Stimulated activated CD4-positive, alpha-beta T cell treated with anti-CD3 and anti-CD28 coated beads, Interleukin-15, amount 100 ng/mL, for 24 hours (primary cell): ENCODE measurements around the gene FBL.
A peak's percentile ranks its signal among the peaks of the same experiment; 100 is the strongest.
"Not testable (repeated sequence)": the region's sequence is repeated elsewhere in the genome, so short reads cannot be mapped to it uniquely, and the experiment has no call there.

Experiments used
- DNase-seq: peaks from one replicate; pipeline ENCODE4 v3.0.0-alpha.2; 2020

Gene FBL

DNA sequence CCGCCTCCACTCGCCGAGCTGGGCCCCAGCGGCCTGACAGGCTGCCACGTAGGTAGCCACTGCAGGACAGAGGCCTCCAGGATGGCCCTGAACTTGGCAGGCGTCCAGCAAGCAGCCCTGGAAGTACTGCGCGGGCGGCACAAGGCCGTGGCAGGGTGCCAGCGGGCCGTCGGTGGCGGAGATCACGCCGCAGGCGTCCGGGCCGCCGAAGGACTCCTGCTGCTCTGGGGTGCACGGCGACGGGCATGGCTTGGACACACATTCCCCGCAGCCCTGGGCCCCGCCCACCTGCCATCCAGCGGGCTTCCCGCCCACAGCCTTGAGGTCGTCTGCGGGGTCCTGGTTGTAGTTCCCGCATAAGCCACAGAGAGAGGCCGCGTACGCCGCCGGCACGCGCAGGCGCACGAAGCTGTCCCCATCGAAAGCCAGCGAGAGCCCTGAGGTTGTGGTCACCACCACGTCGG, 29.3 kb upstream of the FBL start:
- not testable (repeated sequence) for DNase-seq

GRCh38 chr19:39874404-39874803, 28.2 kb upstream of the FBL start:
- no peak for DNase-seq

GRCh38 chr19:39873385-39873784, 27.2 kb upstream of the FBL start:
- DNase-seq, result no peak

DNA sequence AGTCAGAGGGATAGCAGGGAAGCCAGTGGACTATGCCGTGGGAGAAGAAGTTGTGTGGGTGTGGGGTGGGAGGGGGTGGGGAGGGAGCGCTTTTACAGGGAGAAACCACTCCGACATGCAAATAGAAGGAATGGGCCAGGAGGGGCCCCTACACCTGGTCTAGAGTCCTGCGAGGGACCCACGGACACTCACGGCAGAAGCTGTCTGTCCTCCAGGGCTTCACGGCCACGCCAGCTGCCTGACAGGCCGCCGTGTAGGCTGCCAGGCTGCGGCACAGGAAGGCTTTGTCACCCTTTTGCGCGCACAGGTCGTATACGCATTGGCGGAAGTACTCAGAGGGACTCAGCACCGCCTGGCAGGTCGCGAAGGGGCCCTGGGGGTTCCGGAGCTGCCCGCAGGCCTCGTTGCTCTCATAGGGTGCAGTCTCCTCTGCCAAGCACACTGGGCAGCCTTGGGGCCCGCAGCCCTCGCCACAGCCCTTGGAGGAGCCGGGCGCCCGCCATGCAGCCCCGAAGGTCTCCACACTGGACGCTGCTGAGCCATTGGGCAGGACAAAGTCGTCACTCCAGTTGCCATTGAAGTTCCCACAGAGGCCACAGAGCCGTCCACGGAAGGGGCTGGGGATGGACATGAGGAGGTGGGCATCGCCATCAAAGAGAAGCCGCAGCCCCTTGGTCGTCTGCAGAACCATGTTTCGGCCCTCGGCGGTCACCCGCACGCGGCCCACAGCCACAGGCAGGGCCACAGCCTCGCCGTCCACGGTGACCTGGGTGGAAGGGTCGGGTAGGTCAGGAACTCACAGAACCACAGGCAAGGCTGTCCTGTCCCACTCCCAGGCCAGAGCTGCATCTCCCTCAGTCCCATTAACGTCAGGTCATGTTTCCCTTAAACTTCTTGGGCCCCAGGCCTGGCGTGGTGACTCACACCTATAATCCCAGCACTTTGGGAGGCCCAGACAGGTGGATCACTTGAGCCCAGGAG, 26.0 kb upstream of the FBL start:
- DNase-seq, result no peak

GRCh38 chr19:39871362-39871761, 25.2 kb upstream of the FBL start:
- DNase-seq, result no peak

GRCh38 chr19:39870171-39870971, 24.2 kb upstream of the FBL start:
- DNase-seq, result no peak

DNA sequence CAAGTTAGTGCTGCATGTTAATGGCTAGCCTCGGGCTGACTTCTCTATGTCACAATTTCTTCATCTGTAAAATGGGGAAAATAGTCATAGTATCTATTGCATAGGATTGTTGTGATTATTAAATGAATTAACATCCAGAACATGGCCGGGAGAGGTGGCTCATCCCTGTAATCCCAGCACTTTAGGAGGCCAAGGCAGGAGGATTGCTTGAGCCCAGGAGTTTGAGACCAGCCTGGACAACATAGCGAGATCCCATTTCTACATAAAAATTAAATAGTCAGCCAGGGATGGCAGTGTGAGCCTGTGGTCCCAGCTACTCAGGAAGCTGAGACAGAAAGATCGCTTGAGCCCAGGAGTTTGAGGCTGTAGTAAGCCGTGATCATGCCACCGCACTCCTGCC, 21.8 kb upstream of the FBL start:
- DNase-seq, result no peak

DNA sequence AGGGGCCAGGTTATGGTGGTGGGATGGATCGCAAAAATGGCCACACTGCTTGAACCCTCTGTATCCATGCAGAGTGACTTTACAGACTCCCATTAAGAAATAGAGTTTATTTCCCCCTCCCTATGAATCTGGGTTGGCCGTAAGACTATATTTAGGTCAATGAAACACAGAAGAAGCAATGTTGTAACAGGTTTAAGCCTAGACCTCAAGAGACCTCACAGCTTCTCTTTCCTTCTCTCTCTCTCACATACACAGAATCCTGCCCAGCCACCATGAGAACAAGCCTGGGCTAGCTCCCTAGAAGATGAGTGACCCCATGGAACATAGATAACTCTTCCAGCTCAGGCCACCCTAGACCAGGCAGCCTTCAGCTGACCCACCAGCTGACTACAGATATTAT, 21.0 kb upstream of the FBL start:
- no peak for DNase-seq

- no peak for DNase-seq
These were observed 19.8 kb upstream of the FBL start for GRCh38 chr19:39865953-39866352.

DNA sequence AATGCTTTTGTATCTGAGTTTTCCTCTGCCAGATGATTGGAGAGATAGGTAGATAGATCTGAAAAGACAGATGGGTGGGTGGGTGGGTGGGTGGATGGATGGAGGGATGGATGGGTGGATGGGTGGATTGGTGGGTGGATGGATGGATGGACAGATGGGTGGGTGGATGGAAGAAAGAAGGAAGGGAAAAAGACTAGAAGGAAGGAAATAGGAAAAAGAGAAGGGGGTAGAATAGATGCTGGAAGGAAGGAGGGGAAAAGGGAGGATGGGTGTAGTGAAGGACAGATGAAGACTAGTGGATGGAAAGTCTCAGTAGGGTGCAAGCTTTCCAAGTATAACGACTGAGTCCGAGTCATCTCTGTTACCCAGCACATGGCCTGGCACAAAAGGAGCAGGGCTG, 19.0 kb upstream of the FBL start:
- no peak for DNase-seq

GRCh38 chr19:39864118-39864517, 17.9 kb upstream of the FBL start:
- no peak for DNase-seq

DNA sequence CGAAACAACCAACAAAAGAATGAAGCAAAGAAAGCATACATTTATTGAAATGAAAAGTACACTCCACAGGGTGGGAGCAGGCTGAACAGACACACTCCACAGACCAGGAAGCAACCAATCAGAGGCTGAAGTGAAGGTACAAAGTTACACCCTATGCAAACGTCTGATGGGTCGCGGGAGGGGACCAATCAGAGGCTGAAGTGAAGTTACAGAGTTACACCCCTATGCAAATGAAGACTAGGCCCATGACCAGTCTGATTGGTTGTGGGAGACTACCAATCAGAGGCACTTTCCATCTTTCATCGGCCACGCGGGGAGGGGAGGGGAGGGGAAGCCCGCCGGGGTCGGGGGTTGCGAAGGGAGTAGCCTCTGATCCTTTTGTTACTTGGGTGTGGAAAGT, 12.4 kb upstream of the FBL start:
- no peak for DNase-seq

DNA sequence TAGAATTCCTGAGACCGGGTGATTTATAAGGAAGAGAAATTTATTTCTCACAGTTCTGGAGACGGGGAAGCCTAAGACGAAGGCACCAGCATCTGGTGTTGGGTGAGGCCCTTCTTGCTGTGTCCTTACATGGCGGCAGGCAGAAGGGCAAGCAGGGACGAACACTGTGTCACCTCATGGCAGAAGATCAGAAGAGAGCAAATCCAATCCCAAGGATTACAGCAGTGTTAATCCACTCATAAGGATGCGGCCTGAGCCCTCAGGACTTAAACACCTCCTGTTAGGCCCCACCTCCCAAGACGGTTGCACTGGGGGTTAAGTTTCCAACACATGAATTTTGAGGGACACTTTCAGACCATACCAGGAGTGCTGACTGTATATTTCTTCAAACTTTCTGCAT, 6.7 kb upstream of the FBL start:
- no peak for DNase-seq

DNA sequence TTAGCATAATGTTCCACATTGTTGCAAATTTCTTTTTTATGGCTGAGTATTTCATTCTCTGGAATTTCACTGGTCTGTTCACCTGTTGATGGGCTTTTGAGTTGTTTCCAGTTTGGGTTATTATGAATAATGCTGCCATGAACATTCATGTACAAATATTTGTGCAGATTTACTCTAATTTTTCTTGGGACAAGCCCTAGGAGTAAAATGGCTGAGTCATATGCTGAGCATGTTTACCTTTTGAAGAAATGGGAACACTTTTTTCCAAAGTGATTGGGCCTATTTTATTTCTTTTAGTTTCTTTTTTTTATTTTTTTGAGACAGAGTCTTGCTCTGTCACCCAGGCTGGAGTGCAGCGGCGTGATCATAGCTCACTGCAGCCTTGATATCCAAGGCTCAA, 4.7 kb upstream of the FBL start:
- DNase-seq, result no peak

- DNase-seq, result no peak
These were observed 2.2 kb upstream of the FBL start for GRCh38 chr19:39848392-39848791.

DNA sequence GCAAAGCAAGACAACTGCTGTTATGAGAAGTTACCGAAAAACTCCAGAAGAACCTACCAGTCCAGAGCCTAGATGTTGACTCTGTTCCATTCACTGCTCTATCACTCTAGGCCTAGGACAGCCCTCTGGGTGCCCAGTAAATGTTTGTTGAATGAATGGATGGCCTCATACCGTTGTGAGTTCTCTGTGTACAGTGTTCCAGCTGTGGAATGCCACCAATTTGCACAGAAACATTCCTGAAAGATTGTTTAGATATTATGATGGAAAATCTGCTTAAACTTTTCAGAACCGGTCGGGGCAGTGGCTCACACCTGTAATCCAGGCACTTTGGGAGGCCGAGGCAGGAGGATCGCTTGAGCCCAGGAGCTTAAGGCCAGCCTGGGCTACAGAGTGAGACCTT, 1.3 kb upstream of the FBL start:
- no peak for DNase-seq

DNA sequence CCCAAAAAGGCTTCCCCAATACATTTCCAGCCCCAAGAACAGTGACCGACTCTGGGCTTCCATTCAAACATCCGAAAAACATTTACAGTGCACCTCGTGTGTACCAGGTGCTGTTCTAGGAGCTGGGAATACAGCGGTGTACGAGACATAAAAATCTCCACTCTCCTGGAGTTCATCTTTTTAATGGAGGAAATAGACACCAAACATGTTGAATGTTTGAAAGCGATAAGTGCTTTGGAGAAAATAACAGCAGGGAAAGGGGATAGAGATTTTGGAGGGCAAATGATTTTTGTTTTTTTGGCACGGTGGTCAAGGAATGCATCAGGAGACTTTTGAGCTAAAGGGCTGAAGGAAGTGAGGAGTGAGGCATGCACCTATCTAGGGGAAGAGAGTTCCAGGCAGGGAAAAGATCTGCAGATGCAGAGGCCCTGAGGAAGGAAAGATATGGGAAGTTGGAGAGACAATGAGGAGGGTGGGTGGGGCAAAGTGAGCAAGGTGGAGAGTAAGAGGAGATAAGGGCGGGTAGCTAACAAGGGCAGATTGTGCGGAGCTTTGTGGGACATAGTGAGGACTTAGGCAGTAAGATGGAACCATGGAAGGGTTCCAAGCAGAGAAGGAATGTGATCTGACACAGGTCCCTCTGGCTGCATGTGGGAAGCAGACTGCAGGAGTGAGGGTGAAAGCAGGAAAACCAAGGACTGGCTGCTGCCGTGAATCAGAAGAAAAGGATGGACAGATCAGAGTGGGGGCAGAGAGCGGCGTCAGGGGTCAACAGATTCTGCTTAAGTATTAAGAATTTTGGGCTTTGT, 703 bp upstream of the FBL start:
- DNase-seq, result no peak

- peak; percentile 38 for DNase-seq
These were observed 621 bp downstream of the FBL start for GRCh38 chr19:39845584-39845932.

DNA sequence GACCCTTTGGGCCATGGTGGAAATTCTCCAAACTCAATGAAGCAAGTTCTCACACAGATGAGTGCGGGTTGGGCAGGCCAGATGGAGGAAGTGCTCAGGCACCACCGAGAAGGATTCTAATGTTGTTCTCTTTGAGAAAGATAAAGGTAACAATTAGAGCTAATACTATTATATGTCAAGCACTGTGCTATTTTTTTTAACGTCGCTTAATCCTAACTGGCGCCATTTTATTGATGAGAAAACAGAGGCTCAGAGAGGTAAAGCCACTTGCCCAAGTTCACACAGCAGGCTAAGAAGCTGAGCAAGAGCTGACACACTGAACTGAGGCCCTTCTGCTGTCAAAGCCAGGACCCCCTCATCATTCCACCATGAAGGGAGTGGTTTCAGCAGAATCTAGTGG, 1.0 kb downstream of the FBL start:
- no peak for DNase-seq

DNA sequence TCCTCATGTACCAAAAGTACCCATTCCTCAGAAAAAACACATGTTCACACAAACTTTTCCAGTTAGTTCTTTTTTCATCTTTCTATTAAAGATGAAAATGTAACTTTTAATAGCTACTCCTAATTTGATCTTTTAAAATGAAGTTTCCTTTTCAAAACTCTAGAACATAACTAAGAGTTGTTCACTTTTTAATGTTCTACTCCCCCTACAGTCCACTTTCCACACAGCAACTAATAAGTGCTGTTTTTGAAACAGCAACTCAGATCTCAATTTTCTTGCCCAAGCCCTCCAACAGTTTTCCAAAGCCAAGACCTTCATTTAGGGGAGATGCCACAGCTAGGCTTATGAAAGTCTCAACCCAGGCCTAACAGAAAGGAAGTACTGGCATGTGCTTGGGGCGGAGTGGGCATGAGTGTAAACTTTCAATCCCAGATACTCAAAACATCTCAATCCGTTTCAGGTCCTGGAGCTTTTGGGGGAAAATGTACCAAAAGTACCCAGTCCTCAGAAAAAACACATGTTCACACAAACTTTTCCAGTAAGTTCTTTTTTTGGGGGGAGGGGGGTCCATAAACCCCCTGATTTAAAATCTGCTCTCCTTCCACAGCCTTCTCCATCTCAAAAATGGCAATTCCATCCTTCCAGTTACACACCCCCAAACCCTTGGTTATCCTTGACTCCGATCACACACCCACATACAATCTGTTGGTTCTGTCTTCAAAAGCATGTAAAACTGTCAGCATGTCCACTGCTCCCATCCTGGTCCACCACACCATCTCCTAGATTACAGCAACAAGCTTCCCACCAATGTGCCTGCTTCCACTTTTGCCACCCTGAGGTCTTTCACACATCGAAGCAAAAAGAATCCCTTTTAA, 2.0 kb downstream of the FBL start:
- peak; percentile 21 for DNase-seq

DNA sequence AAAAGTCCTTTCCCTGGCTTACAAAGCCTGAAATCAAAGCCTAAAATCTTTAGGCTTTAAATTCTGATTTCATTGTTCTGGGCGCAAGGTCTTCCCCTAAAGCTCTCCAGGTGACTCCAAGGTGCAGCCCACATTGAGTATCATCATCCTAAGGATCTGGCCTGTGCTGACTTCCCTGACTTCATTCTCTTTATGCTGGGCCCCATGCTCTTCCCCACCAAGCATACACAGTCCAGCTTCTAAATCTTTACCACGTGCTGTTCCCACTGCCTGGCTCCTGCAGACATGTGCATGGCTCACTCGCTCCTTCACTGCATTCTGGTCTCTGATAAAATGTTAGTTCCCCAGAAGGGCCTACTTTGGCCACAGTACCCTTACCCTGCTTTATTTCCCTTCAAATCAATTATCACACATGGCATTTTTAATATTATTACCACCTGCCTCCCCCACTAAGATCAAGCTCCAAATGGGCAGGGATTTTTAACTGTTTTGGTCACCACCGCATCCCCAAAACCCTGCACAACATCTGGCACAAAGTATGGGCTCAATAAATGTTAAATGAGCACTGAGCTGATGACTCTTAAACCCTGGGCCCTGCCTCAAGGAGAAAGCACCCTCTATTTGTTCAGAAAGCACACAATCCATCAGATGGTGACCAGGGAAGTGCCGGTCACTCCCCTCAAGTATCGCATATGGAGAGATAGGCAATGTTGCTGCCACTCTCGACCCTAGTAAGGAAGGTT, 3.3 kb downstream of the FBL start:
- DNase-seq, result no peak
